ENCODE results near the gene ZDHHC8. TPM values are rescaled to one million over a fixed set of nuclear protein-coding genes. Genes with fewer than 3 reads are reported as not detected.

Gene ZDHHC8
- total RNA-seq, 1 donor, result 6.4 TPM

- Histone ChIP-seq H3K4me3 (ENCODE audit: low read length) (no peak overlapping the region), H3K4me1 (ENCODE audit: insufficient read depth, low read length) (peaks cover 20% of the 10 kb centered on the region), H3K9me3 (ENCODE audit: low read depth, low read length) (no peaks in the 10 kb centered on the region), H3K27me3 (ENCODE audit: insufficient read depth, low read length) (no peaks in the 10 kb centered on the region)
Observed at GRCh38 chr22:20128902-20129746, 2.5 kb upstream of the ZDHHC8 start.

- Histone ChIP-seq H3K9me3 (ENCODE audit: low read depth, low read length) (no peaks in the 10 kb centered on the region), H3K27me3 (ENCODE audit: insufficient read depth, low read length) (no peaks in the 10 kb centered on the region), H3K4me3 (ENCODE audit: low read length) (no peak overlapping the region), H3K4me1 (ENCODE audit: insufficient read depth, low read length) (peaks cover 23% of the 10 kb centered on the region)
Observed at GRCh38 chr22:20129747-20130014, 1.9 kb upstream of the ZDHHC8 start.

- no peaks in the 10 kb centered on the region for H3K27me3 ChIP-seq (ENCODE audit: insufficient read depth, low read length)
- peaks cover 23% of the 10 kb centered on the region for H3K4me1 ChIP-seq (ENCODE audit: insufficient read depth, low read length)
- no peaks in the 10 kb centered on the region for H3K9me3 ChIP-seq (ENCODE audit: low read depth, low read length)
- H3K4me3 ChIP-seq (ENCODE audit: low read length), result no peak overlapping the region
Observed at GRCh38 chr22:20130319-20130718, 1.3 kb upstream of the ZDHHC8 start.

- H3K9me3 ChIP-seq (ENCODE audit: low read depth, low read length), result no peaks in the 10 kb centered on the region
- H3K4me1 ChIP-seq (ENCODE audit: insufficient read depth, low read length), result peaks cover 23% of the 10 kb centered on the region
- H3K27me3 ChIP-seq (ENCODE audit: insufficient read depth, low read length), result no peaks in the 10 kb centered on the region
- H3K4me3 ChIP-seq (ENCODE audit: low read length), result peak overlapping the region; percentile 76
Observed at GRCh38 chr22:20130731-20131596, 640 bp upstream of the ZDHHC8 start.

- no peaks in the 10 kb centered on the region for H3K27me3 ChIP-seq (ENCODE audit: insufficient read depth, low read length)
- peak overlapping the region; percentile 46 for H3K4me3 ChIP-seq (ENCODE audit: low read length)
- H3K4me1 ChIP-seq (ENCODE audit: insufficient read depth, low read length), result peaks cover 23% of the 10 kb centered on the region
- no peaks in the 10 kb centered on the region for H3K9me3 ChIP-seq (ENCODE audit: low read depth, low read length)
Observed at GRCh38 chr22:20131859-20132685, 468 bp downstream of the ZDHHC8 start.

- Histone ChIP-seq H3K27me3 (ENCODE audit: insufficient read depth, low read length) (no peaks in the 10 kb centered on the region), H3K4me1 (ENCODE audit: insufficient read depth, low read length) (peaks cover 23% of the 10 kb centered on the region), H3K9me3 (ENCODE audit: low read depth, low read length) (no peaks in the 10 kb centered on the region), H3K4me3 (ENCODE audit: low read length) (peak overlapping the region; percentile 46)
Observed at GRCh38 chr22:20132686-20133246, 1.2 kb downstream of the ZDHHC8 start.

GRCh38 chr22:20133930-20134549, 2.4 kb downstream of the ZDHHC8 start:
- H3K4me1 ChIP-seq (ENCODE audit: insufficient read depth, low read length), result peaks cover 23% of the 10 kb centered on the region
- H3K4me3 ChIP-seq (ENCODE audit: low read length), result no peak overlapping the region
- no peaks in the 10 kb centered on the region for H3K27me3 ChIP-seq (ENCODE audit: insufficient read depth, low read length)
- no peaks in the 10 kb centered on the region for H3K9me3 ChIP-seq (ENCODE audit: low read depth, low read length)

GRCh38 chr22:20135265-20135664, 3.7 kb downstream of the ZDHHC8 start:
- H3K4me1 ChIP-seq (ENCODE audit: insufficient read depth, low read length), result peaks cover 23% of the 10 kb centered on the region

GRCh38 chr22:20135806-20136602, 4.4 kb downstream of the ZDHHC8 start:
- Histone ChIP-seq H3K4me3 (ENCODE audit: low read length) (no peak overlapping the region), H3K27me3 (ENCODE audit: insufficient read depth, low read length) (no peaks in the 10 kb centered on the region), H3K9me3 (ENCODE audit: low read depth, low read length) (no peaks in the 10 kb centered on the region), H3K4me1 (ENCODE audit: insufficient read depth, low read length) (peaks cover 16% of the 10 kb centered on the region)

More at GRCh38 chr22:20135265-20135664, 3.7 kb downstream of the ZDHHC8 start:
- Histone ChIP-seq H3K4me3 (ENCODE audit: low read length) (no peak overlapping the region), H3K9me3 (ENCODE audit: low read depth, low read length) (no peaks in the 10 kb centered on the region), H3K27me3 (ENCODE audit: insufficient read depth, low read length) (no peaks in the 10 kb centered on the region)

- Histone ChIP-seq H3K9me3 (ENCODE audit: low read depth, low read length) (no peaks in the 10 kb centered on the region), H3K4me1 (ENCODE audit: insufficient read depth, low read length) (peaks cover 16% of the 10 kb centered on the region), H3K27me3 (ENCODE audit: insufficient read depth, low read length) (no peaks in the 10 kb centered on the region), H3K4me3 (ENCODE audit: low read length) (no peak overlapping the region)
Observed at GRCh38 chr22:20136603-20136873, 4.9 kb downstream of the ZDHHC8 start.

- peaks cover 16% of the 10 kb centered on the region for H3K4me1 ChIP-seq (ENCODE audit: insufficient read depth, low read length)
- no peaks in the 10 kb centered on the region for H3K9me3 ChIP-seq (ENCODE audit: low read depth, low read length)
- no peaks in the 10 kb centered on the region for H3K27me3 ChIP-seq (ENCODE audit: insufficient read depth, low read length)
- no peak overlapping the region for H3K4me3 ChIP-seq (ENCODE audit: low read length)
Observed at GRCh38 chr22:20137113-20137512, 5.5 kb downstream of the ZDHHC8 start.

GRCh38 chr22:20137671-20138416, 6.2 kb downstream of the ZDHHC8 start:
- Histone ChIP-seq H3K9me3 (ENCODE audit: low read depth, low read length) (no peaks in the 10 kb centered on the region), H3K4me3 (ENCODE audit: low read length) (no peak overlapping the region), H3K4me1 (ENCODE audit: insufficient read depth, low read length) (peaks cover 9% of the 10 kb centered on the region), H3K27me3 (ENCODE audit: insufficient read depth, low read length) (no peaks in the 10 kb centered on the region)

- Histone ChIP-seq H3K4me3 (ENCODE audit: low read length) (no peak overlapping the region), H3K4me1 (ENCODE audit: insufficient read depth, low read length) (peaks cover 4% of the 10 kb centered on the region)
Observed at GRCh38 chr22:20138417-20138738, 6.8 kb downstream of the ZDHHC8 start.

More at GRCh38 chr22:20138417-20138738, 6.8 kb downstream of the ZDHHC8 start:
- H3K9me3 ChIP-seq (ENCODE audit: low read depth, low read length), result no peaks in the 10 kb centered on the region
- no peaks in the 10 kb centered on the region for H3K27me3 ChIP-seq (ENCODE audit: insufficient read depth, low read length)
